GM18508 (cell line): ENCODE data around the gene ERFL.

ENCODE experiments used
- ATAC-seq: cut with Tn5 transposase; IDR thresholded peaks from one replicate; pipeline ENCODE4 v1.9.1; 2021; ENCODE audit warnings: moderate number of reproducible peaks; ENCODE audit not compliant: insufficient read depth, unreplicated experiment

ERFL gene

GRCh38 chr19:41902594-41902993 is 25.7 kb downstream of the ERFL start:
- no peak for ATAC-seq

- no peak for ATAC-seq
Measured at GRCh38 chr19:41901707-41902360, 26.4 kb downstream of the ERFL start.

DNA sequence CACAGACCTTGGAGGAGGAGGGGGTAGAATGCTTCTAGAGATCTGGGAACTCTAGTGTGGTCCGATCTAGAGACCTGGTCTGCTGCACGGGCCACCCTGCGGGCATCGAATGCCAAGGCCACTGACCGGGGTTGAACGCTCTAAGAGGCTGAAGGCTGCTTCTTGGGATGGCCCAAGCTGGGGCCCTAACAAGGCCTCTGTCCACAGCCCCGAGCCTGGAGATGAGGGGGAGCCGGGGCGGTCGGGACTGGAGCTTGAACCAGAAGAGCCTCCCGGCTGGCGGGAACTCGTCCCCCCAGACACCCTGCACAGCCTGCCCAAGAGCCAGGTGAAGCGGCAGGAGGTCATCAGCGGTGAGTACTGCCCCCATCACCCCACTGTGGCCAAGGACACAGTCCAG is 30.0 kb downstream of the ERFL start:
- no peak for ATAC-seq

GRCh38 chr19:41897820-41898219 is 30.4 kb downstream of the ERFL start:
- ATAC-seq: no peak

GRCh38 chr19:41897181-41897580 is 31.1 kb downstream of the ERFL start:
- ATAC-seq: no peak

- no peak for ATAC-seq
Measured at GRCh38 chr19:41896581-41896942, 31.7 kb downstream of the ERFL start.

GRCh38 chr19:41895745-41896580 is 32.3 kb downstream of the ERFL start:
- ATAC-seq: no peak

GRCh38 chr19:41894350-41894749 is 33.9 kb downstream of the ERFL start:
- no peak for ATAC-seq

DNA sequence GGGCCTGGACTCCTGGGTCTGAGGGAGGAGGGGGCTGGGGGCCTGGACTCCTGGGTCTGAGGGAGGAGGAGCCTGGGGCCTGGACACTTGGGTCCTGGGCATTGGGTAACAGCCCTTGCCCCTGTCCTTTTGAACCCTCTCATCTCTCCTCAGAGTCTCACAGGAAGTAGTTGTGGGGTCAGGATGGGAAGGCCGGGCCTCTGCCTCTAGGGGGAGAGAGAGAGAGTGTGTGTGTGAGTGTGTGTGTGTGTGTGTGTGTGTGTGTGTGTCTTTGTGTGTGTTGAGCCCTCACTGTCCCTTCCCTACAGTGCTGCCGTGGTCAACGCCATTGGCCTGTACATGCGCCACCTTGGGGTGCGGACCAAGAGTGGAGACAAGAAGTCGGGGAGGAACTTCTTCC is 34.4 kb downstream of the ERFL start:
- no peak for ATAC-seq

GRCh38 chr19:41892173-41892902 is 35.9 kb downstream of the ERFL start:
- no peak for ATAC-seq

- ATAC-seq: no peak
Measured at GRCh38 chr19:41890936-41891335, 37.3 kb downstream of the ERFL start.

DNA sequence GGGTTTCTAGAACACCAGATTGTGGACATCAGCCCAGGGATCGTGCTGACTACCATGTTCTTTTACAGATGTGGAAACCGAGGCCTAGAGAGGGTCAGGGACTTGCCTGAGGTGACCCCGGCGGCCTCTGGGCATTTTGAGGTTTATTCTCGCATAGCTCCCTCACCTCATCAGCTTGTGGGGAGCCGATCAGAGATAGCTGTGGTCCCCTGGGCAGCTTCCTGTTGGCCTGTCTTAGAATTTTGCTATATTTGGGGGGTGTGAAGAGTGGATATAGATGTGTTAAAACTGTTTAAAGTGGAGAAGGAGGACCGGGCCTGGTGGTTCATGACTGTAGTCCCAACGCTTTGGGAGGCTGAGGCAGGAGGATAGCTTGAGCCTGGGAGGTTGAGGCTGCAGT is 38.4 kb downstream of the ERFL start:
- ATAC-seq: no peak

GRCh38 chr19:41888926-41889325 is 39.3 kb downstream of the ERFL start:
- ATAC-seq: no peak

DNA sequence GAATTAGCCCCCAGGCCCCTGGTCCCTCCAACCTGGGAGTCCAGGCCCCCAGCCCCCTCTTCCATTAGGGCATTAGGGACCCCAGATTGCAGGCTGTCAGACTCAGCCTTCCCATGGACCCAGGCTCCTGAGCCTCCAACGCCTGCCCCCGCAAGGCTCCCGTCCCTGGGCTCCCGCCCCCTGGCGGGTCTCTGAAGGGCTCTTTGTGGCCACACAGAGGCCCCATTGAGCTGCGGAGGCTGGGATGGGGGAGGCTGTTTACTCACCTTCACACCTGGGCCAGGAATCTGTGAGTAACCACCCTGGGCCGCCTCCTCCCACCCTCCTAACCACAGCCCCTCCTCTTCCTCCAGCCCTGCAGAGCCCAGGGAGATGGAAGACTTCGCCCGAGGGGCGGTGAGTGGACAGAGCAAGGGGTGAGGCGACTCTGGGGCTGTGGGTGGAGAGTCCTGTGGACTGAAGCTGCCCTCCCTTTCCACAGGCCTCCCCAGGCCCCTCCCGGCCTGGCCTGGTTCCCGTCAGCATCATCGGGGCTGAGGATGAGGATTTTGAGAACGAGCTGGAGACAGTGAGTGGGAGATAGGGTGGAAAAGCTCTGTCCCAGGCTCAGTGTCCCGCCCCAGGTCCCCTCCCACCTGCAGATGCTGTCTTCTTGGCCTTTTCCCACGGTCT is 40.4 kb downstream of the ERFL start:
- no peak for ATAC-seq

DNA sequence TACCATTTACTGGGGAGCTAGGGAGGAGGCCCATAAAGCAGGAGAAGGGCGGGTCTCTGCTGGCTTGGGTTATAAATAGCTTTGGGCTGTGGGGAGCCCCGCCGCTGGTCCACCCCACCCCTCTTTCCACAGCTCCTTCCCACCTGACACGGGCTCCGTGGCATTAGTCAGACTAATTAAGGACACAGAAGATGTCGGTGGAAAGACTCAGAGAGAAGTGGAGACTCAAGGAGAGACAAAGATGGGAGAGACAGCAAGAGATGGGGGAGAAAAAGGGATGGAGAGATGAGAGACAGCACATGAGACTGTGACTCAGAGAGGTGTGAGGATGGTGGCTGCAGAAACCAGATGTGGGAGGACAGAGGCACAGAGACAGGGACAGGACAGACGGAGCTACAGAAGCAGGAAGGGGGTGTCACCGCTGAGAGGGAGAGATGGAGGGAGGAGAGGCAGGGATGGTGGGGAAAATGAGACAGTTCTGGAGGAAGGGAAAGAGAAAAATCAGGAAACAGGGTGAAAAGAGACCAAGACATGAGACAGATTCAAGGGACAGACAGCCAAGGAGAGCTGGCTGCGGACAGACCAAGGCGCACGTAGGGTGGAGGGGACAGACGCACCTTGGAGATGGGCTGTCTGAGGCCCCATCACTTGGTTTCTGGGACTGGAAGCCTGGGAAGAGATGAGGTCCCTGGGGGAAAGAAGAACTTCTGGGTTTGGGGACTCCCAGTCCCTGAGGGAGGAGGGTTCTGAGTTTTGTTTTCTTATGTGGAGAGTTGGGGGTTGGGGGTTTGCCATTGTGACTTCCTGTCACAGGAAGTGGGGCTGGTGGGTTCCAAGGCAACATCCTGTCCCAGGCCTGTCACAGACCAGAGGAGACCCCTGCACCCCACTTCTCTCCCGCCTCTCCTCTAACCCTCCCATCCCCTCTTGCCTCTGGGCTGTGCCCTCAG is 41.2 kb downstream of the ERFL start:
- no peak for ATAC-seq

GRCh38 chr19:41883821-41884733 is 44.2 kb downstream of the ERFL start:
- peak; percentile 32 for ATAC-seq

GRCh38 chr19:41883463-41883820 is 44.8 kb downstream of the ERFL start:
- no peak for ATAC-seq

DNA sequence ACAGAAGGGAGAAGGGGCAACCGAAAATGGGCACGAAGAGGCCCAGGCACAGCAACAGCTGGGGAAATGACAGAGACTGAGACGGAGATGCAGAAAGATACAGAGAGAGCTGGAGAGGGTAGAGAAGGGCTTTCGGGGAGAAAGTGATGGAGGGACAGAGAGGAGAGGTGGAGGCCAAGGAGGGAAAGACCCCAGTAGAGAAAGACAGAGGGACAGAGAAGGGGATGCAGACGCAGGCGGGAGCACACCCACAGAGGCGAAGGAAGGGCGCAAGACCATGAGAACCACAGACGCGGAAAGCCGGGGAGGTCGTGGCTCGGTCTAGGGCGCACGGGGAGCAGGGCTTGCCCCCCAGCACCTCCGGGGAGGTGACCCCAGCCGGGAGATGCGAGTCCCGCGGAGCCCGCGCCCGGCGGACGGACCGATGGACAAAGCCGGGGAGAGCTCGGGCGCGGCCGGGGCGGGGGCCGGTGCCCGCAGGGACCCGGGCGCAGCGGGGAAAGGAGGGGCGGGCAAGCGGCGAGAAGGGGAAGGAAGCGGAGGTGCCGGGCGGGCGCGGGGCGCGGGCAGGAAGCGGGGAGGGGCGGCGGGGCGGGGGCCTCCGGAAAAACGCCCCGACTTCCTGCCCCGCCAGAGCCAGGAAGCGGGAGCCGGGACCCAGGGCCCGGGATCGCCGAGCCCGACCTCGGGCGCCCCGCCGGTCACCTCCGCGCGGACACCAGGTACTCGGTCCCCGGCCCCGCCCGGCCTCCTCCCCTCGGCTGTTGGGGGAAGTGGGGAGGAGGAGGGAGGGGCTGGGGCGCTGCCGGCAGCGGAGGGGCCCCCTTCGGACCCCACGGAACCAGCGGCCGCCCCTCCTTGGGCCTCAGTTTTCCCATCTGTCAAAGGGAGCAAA is 45.4 kb downstream of the ERFL start, which contains the start of gene ARHGEF1:
Gene ARHGEF1 (plus strand): TSS at position 617 of the 895 bp plus-strand sequence. CDS start 4,899 bp downstream, outside the sequence.
- ATAC-seq: no peak
